Gastrocnemius medialis (tissue), 4 donors: ENCODE data around the gene RGL3. TPM values are rescaled to one million over a fixed set of nuclear protein-coding genes. Genes with fewer than 3 reads are reported as not detected.

ENCODE experiments used
- ATAC-seq, 2 donors: fragments of 150-250 bp; one replicate each; pipeline ENCODE4 v1.9.1; 2016
- DNase-seq, 2 donors: peaks; one replicate each; pipeline ENCODE4 v3.0.0-alpha.2; 2019
- H3K27ac ChIP-seq, 4 donors: fragments of 200-600 bp; sonication (generic); 1 replicate in 1 of 4; 2 replicates in 3 of 4; pipeline ENCODE4 v1.5.1; 2016 to 2018; ENCODE audit warnings: mild to moderate bottlenecking in 2 of 4, moderate library complexity in 1 of 4
- H3K27me3 ChIP-seq, 3 donors: fragments of 200-600 bp; sonication (generic) in 2 of 3; 1 replicate in 1 of 3; 2 replicates in 2 of 3; pipeline versions ENCODE4 v1.5.1 to v1.6.0; 2016 to 2019; ENCODE audit warnings: mild to moderate bottlenecking in 1 of 3, moderate library complexity in 1 of 3
- H3K36me3 ChIP-seq, 2 donors: fragments of 200-600 bp; sonication (generic) in 1 of 2; one replicate each; pipeline ENCODE4 v1.5.1; 2017 to 2018
- H3K4me1 ChIP-seq, 2 donors: fragments of 200-600 bp; sonication (generic) in 1 of 2; one replicate each; pipeline ENCODE4 v1.5.1; 2016 to 2017; ENCODE audit warnings: mild to moderate bottlenecking in 2 of 2
- H3K4me3 ChIP-seq, 4 donors: fragments of 200-600 bp; sonication (generic) in 3 of 4; 1 replicate in 1 of 4; 2 replicates in 3 of 4; pipeline ENCODE4 v1.5.1; 2016 to 2019; ENCODE audit warnings: mild to moderate bottlenecking in 2 of 4
- H3K9me3 ChIP-seq, 3 donors: fragments of 200-600 bp; sonication (generic) in 2 of 3; 1 replicate in 1 of 3; 2 replicates in 2 of 3; pipeline ENCODE4 v1.5.1; 2016 to 2019
- CTCF ChIP-seq, 5 experiments: fragments of 450-650 bp in 3 of 5; fragments of 200-600 bp in 2 of 5; sonication (generic) in 2 of 5; IDR thresholded peaks in 4 of 5; conservative IDR thresholded peaks in 1 of 5; 1 replicate in 4 of 5; 2 replicates in 1 of 5; pipeline ENCODE4 v1.5.1; 2016 to 2019; ENCODE audit warnings: antibody characterized with exemption in 5 of 5, mild to moderate bottlenecking in 3 of 5, moderate library complexity in 3 of 5
- POLR2A ChIP-seq, 2 donors: fragments of 450-650 bp; IDR thresholded peaks; one replicate each; pipeline ENCODE4 v1.6.1; 2017; ENCODE audit warnings: antibody characterized with exemption in 2 of 2, mild to moderate bottlenecking in 2 of 2, moderate library complexity in 2 of 2
- in situ Hi-C, 4 donors: fragments of 200-750 bp; cut with MboI; loops; one replicate each; pipeline versions ENCODE4 v1.15.0 to v1.8.0; 2017; ENCODE audit warnings: low sequenced_read_pairs in 4 of 4
- intact Hi-C: fragments of 100-400 bp; cut with DNase I; formaldehyde crosslinking; loops from one replicate; pipeline ENCODE4 v1.15.1; 2023; ENCODE audit warnings: low total_unique reads
- total RNA-seq, 4 donors: library from RNA; depleted of rRNA; stranded (reverse); fragments of >200 nt; gene quantifications; one replicate each; pipeline versions ENCODE4 v1.1.0 to v1.2.3, GENCODE V29; 2016

The RGL3 gene
- total RNA-seq, 4 donors from 2014 or later, result 0.33 to 7.0 (median 1.3) TPM

GRCh38 chr19:11365557-11366117 is 53.5 kb downstream of the RGL3 start:
- peaks cover 0 to 30% of the 10 kb centered on the region in 2 donors for H3K36me3 ChIP-seq
- in situ Hi-C loops, result no loop called here
- H3K9me3 ChIP-seq, result no peaks in the 10 kb centered on the region
- intact Hi-C loops, result no loop called here
- no peak for ATAC-seq
- DNase-seq, result no peak
- H3K4me3 ChIP-seq, result no peak overlapping the region
- H3K27me3 ChIP-seq, result no peaks in the 10 kb centered on the region
- TF ChIP-seq CTCF (IDR thresholded peaks at IDR 0.05 in 4 of 5, conservative IDR thresholded peaks at IDR 0.05 in 1 of 5), result no peak
- no peak for TF ChIP-seq POLR2A (IDR thresholded peaks at IDR 0.05)
- no peaks in the 10 kb centered on the region for H3K4me1 ChIP-seq
- H3K27ac ChIP-seq, result no peak overlapping the region

- in situ Hi-C loops (no loop called here), intact Hi-C loops (no loop called here)
- peaks cover 0 to 30% of the 10 kb centered on the region in 2 donors for H3K36me3 ChIP-seq
- no peak overlapping the region for H3K27ac ChIP-seq
- ATAC-seq, result no peak
- H3K27me3 ChIP-seq, result no peaks in the 10 kb centered on the region
- H3K4me1 ChIP-seq, result no peaks in the 10 kb centered on the region
- TF ChIP-seq CTCF (IDR thresholded peaks at IDR 0.05 in 4 of 5, conservative IDR thresholded peaks at IDR 0.05 in 1 of 5) (no peak), POLR2A (IDR thresholded peaks at IDR 0.05) (no peak)
- H3K4me3 ChIP-seq, result no peak overlapping the region
- DNase-seq, result no peak
- H3K9me3 ChIP-seq, result no peaks in the 10 kb centered on the region
Measured at GRCh38 chr19:11364935-11365334, 54.2 kb downstream of the RGL3 start.

- intact Hi-C loops (no loop called here), in situ Hi-C loops (no loop called here)
- Histone ChIP-seq H3K36me3 (peaks cover 0 to 34% of the 10 kb centered on the region in 2 donors), H3K4me1 (no peaks in the 10 kb centered on the region), H3K9me3 (no peaks in the 10 kb centered on the region), H3K27ac (no peak overlapping the region), H3K27me3 (no peaks in the 10 kb centered on the region), H3K4me3 (no peak overlapping the region)
- TF ChIP-seq POLR2A (IDR thresholded peaks at IDR 0.05) (no peak), CTCF (IDR thresholded peaks at IDR 0.05 in 4 of 5, conservative IDR thresholded peaks at IDR 0.05 in 1 of 5) (no peak)
- DNase-seq (no peak), ATAC-seq (no peak)
Measured at GRCh38 chr19:11364296-11364904, 54.7 kb downstream of the RGL3 start.

- no peak overlapping the region for H3K4me3 ChIP-seq
- no peaks in the 10 kb centered on the region for H3K9me3 ChIP-seq
- intact Hi-C loops (no loop called here), in situ Hi-C loops (no loop called here)
- TF ChIP-seq POLR2A (IDR thresholded peaks at IDR 0.05) (no peak), CTCF (IDR thresholded peaks at IDR 0.05 in 4 of 5, conservative IDR thresholded peaks at IDR 0.05 in 1 of 5) (no peak)
- ATAC-seq, result no peak
- peaks cover 0 to 36% of the 10 kb centered on the region in 2 donors for H3K36me3 ChIP-seq
- H3K27ac ChIP-seq, result no peak overlapping the region
- H3K27me3 ChIP-seq, result no peaks in the 10 kb centered on the region
- no peak for DNase-seq
- H3K4me1 ChIP-seq, result no peaks in the 10 kb centered on the region
Measured at GRCh38 chr19:11363881-11364280, 55.2 kb downstream of the RGL3 start.
